ENCODE measurements around the gene PLPPR1.

Gene PLPPR1

GRCh38 chr9:101201630-101202029 is 173.1 kb downstream of the PLPPR1 start:
- no peak for DNase-seq (ENCODE audit: low read depth in 4 of 4, low spot score in 1 of 4)

GRCh38 chr9:101209670-101210069 is 181.1 kb downstream of the PLPPR1 start:
- DNase-seq (ENCODE audit: low read depth in 4 of 4, low spot score in 1 of 4): no peak

- no peak for DNase-seq (ENCODE audit: low read depth in 4 of 4, low spot score in 1 of 4)
Observed at GRCh38 chr9:101212661-101213060, 184.1 kb downstream of the PLPPR1 start.

GRCh38 chr9:101219030-101219429 is 190.5 kb downstream of the PLPPR1 start:
- DNase-seq (ENCODE audit: low read depth in 4 of 4, low spot score in 1 of 4): no peak

- DNase-seq (ENCODE audit: low read depth in 4 of 4, low spot score in 1 of 4): no peak
Observed at GRCh38 chr9:101220341-101220740, 191.8 kb downstream of the PLPPR1 start.

- no peak for DNase-seq (ENCODE audit: low read depth in 4 of 4, low spot score in 1 of 4)
Observed at GRCh38 chr9:101225271-101225670, 196.7 kb downstream of the PLPPR1 start.

GRCh38 chr9:101226161-101226560 is 197.6 kb downstream of the PLPPR1 start:
- DNase-seq (ENCODE audit: low read depth in 4 of 4, low spot score in 1 of 4): no peak

- no peak for DNase-seq (ENCODE audit: low read depth in 4 of 4, low spot score in 1 of 4)
Observed at GRCh38 chr9:101226803-101227202, 198.3 kb downstream of the PLPPR1 start.

- no peak for DNase-seq (ENCODE audit: low read depth in 4 of 4, low spot score in 1 of 4)
Observed at GRCh38 chr9:101229606-101230005, 201.1 kb downstream of the PLPPR1 start.

GRCh38 chr9:101232405-101232977 is 204.0 kb downstream of the PLPPR1 start:
- DNase-seq (ENCODE audit: low read depth in 4 of 4, low spot score in 1 of 4): no peak

- DNase-seq (ENCODE audit: low read depth in 4 of 4, low spot score in 1 of 4): no peak
Observed at GRCh38 chr9:101235105-101235866, 206.8 kb downstream of the PLPPR1 start.

GRCh38 chr9:101242651-101243050 is 214.1 kb downstream of the PLPPR1 start:
- no peak for DNase-seq (ENCODE audit: low read depth in 4 of 4, low spot score in 1 of 4)

GRCh38 chr9:101246691-101247090 is 218.2 kb downstream of the PLPPR1 start:
- no peak for DNase-seq (ENCODE audit: low read depth in 4 of 4, low spot score in 1 of 4)

GRCh38 chr9:101247297-101247696 is 218.8 kb downstream of the PLPPR1 start:
- no peak for DNase-seq (ENCODE audit: low read depth in 4 of 4, low spot score in 1 of 4)

- no peak for DNase-seq (ENCODE audit: low read depth in 4 of 4, low spot score in 1 of 4)
Observed at GRCh38 chr9:101254733-101255433, 226.4 kb downstream of the PLPPR1 start.

GRCh38 chr9:101264727-101265126 is 236.2 kb downstream of the PLPPR1 start:
- no peak for DNase-seq (ENCODE audit: low read depth in 4 of 4, low spot score in 1 of 4)

- no peak for DNase-seq (ENCODE audit: low read depth in 4 of 4, low spot score in 1 of 4)
Observed at GRCh38 chr9:101265261-101265660, 236.7 kb downstream of the PLPPR1 start.

- no peak for DNase-seq (ENCODE audit: low read depth in 4 of 4, low spot score in 1 of 4)
Observed at GRCh38 chr9:101268426-101268825, 239.9 kb downstream of the PLPPR1 start.

- no peak for DNase-seq (ENCODE audit: low read depth in 4 of 4, low spot score in 1 of 4)
Observed at GRCh38 chr9:101269591-101270283, 241.2 kb downstream of the PLPPR1 start.

- no peak for DNase-seq (ENCODE audit: low read depth in 4 of 4, low spot score in 1 of 4)
Observed at GRCh38 chr9:101270302-101270701, 241.8 kb downstream of the PLPPR1 start.

- no peak for DNase-seq (ENCODE audit: low read depth in 4 of 4, low spot score in 1 of 4)
Observed at GRCh38 chr9:101271102-101271501, 242.6 kb downstream of the PLPPR1 start.

Data from stimulated activated CD4-positive, alpha-beta T cell treated with anti-CD3 and anti-CD28 coated beads, Interleukin-1b, Interleukin-23, amount 100 ng/mL, for 24 hours (primary cell).